Neural progenitor cell (in vitro differentiated cells): ENCODE data around the gene CFAP97D1.

Experiments
- EZH2phosphoT487 ChIP-seq: fragments of 200-600 bp; sonication (generic); IDR thresholded peaks from 2 replicates; pipeline ENCODE4 v1.6.1; 2017; ENCODE audit warnings: antibody characterized with exemption
- TF ChIP-seq, protein P1 (sequence below): fragments of 200-600 bp; sonication (generic); IDR thresholded peaks from 2 replicates; pipeline ENCODE4 v1.5.1; 2017; ENCODE audit warnings: antibody characterized with exemption, mild to moderate bottlenecking

DNA sequence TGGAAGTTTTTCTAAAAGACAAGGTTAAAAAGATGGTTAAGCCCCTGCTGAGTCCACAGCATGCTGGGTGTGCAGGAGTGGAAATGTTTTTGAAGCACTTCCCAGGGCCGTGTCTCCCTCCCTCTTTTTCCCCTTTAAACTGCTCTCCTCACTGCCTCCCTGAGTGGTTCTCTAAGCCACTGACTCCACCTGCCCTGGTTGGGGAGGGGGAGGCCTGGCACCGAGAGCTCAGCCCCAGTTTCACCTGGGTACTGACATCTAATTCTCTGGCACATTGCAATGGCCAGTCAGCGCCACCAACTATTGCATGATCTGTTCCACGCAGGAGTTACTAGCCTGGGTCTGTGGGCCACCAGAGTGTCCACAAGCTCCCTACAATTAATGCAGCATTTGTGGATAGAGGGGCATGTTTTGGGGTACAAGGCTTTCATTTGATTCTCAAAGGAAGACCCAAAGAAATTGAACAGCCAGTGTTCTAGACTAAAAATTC lies 30.0 kb downstream of the CFAP97D1 start:
- TF ChIP-seq, protein P1, sequence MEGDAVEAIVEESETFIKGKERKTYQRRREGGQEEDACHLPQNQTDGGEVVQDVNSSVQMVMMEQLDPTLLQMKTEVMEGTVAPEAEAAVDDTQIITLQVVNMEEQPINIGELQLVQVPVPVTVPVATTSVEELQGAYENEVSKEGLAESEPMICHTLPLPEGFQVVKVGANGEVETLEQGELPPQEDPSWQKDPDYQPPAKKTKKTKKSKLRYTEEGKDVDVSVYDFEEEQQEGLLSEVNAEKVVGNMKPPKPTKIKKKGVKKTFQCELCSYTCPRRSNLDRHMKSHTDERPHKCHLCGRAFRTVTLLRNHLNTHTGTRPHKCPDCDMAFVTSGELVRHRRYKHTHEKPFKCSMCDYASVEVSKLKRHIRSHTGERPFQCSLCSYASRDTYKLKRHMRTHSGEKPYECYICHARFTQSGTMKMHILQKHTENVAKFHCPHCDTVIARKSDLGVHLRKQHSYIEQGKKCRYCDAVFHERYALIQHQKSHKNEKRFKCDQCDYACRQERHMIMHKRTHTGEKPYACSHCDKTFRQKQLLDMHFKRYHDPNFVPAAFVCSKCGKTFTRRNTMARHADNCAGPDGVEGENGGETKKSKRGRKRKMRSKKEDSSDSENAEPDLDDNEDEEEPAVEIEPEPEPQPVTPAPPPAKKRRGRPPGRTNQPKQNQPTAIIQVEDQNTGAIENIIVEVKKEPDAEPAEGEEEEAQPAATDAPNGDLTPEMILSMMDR = no peak
- no peak for TF ChIP-seq EZH2phosphoT487
